ENCODE data around the gene CARD11.

DNA sequence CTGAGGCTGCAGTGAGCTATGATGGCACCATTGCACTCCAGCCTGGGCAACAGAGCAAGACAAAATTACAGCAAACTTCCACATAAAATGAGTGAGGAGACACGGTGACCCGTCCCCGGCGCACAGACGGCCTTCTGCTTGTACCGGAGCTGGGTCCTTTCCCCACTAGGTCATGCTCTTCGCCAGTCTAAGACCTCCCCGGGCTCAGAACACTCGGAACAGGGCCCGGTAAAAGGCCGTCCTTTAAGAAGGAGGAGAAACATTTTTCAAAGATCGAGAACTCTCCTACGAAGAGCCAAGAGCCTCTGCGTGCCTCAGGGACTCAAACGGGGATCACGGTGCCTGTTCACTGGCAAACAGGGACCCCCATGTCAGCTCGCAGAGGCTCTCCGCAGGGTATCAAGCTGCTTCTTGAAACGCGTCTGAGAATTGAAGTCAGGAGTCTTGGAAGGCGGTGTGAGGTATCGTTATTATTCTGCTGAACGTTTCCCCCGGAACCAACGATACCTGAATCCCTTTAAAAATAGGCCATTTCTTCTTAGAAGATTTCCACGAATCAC, 9.0 kb downstream of the CARD11 start:
- TF ChIP-seq, protein P1, sequence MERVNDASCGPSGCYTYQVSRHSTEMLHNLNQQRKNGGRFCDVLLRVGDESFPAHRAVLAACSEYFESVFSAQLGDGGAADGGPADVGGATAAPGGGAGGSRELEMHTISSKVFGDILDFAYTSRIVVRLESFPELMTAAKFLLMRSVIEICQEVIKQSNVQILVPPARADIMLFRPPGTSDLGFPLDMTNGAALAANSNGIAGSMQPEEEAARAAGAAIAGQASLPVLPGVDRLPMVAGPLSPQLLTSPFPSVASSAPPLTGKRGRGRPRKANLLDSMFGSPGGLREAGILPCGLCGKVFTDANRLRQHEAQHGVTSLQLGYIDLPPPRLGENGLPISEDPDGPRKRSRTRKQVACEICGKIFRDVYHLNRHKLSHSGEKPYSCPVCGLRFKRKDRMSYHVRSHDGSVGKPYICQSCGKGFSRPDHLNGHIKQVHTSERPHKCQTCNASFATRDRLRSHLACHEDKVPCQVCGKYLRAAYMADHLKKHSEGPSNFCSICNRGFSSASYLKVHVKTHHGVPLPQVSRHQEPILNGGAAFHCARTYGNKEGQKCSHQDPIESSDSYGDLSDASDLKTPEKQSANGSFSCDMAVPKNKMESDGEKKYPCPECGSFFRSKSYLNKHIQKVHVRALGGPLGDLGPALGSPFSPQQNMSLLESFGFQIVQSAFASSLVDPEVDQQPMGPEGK (CRISPR knock-in tag; IDR thresholded peaks at IDR 0.05; ENCODE audit: borderline replicate concordance): no peak
- TF ChIP-seq, protein P2, sequence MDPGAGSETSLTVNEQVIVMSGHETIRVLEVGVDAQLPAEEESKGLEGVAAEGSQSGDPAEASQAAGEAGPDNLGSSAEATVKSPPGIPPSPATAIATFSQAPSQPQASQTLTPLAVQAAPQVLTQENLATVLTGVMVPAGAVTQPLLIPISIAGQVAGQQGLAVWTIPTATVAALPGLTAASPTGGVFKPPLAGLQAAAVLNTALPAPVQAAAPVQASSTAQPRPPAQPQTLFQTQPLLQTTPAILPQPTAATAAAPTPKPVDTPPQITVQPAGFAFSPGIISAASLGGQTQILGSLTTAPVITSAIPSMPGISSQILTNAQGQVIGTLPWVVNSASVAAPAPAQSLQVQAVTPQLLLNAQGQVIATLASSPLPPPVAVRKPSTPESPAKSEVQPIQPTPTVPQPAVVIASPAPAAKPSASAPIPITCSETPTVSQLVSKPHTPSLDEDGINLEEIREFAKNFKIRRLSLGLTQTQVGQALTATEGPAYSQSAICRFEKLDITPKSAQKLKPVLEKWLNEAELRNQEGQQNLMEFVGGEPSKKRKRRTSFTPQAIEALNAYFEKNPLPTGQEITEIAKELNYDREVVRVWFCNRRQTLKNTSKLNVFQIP (CRISPR knock-in tag; IDR thresholded peaks at IDR 0.05; ENCODE audit: borderline replicate concordance, low read depth): no peak
- TF ChIP-seq RARB (CRISPR knock-in tag; IDR thresholded peaks at IDR 0.05): no peak
- no peak for TF ChIP-seq BACH2 (CRISPR knock-in tag; IDR thresholded peaks at IDR 0.05; ENCODE audit: borderline replicate concordance)
- TF ChIP-seq ZFP30 (CRISPR knock-in tag; IDR thresholded peaks at IDR 0.05): no peak
- TF ChIP-seq ARNTL (CRISPR knock-in tag; IDR thresholded peaks at IDR 0.05; ENCODE audit: borderline replicate concordance, low read depth): no peak
- TF ChIP-seq SNAI2 (CRISPR knock-in tag; IDR thresholded peaks at IDR 0.05): no peak
- TF ChIP-seq ZNF8 (CRISPR knock-in tag; IDR thresholded peaks at IDR 0.05): no peak
- no peak for TF ChIP-seq ISL1 (CRISPR knock-in tag; IDR thresholded peaks at IDR 0.05)

All from SK-N-SH treated with all-trans-retinoic acid at 6 μM for 48 hours (cell line).